Adrenal gland (tissue), 5 donors: ENCODE data around the gene AGRN.

Experiments
- POLR2A ChIP-seq, 2 donors: fragments of 450-650 bp; IDR thresholded peaks; one replicate each; pipeline ENCODE4 v1.6.1; 2017; ENCODE audit warnings: antibody characterized with exemption in 2 of 2, mild to moderate bottlenecking in 2 of 2, moderate library complexity in 1 of 2
- TF ChIP-seq, protein P1 (sequence below), 6 experiments: fragments of 450-650 bp in 4 of 6; fragments of 200-600 bp in 2 of 6; sonication (generic) in 1 of 6; IDR thresholded peaks; 1 replicate in 5 of 6; 2 replicates in 1 of 6; pipeline versions ENCODE4 v1.5.1 to v1.8.0; 2016 to 2021; ENCODE audit warnings: antibody characterized with exemption in 6 of 6, mild to moderate bottlenecking in 2 of 6, moderate library complexity in 1 of 6
- donor health status: DM: no; HTN: no; CAD: no.

DNA sequence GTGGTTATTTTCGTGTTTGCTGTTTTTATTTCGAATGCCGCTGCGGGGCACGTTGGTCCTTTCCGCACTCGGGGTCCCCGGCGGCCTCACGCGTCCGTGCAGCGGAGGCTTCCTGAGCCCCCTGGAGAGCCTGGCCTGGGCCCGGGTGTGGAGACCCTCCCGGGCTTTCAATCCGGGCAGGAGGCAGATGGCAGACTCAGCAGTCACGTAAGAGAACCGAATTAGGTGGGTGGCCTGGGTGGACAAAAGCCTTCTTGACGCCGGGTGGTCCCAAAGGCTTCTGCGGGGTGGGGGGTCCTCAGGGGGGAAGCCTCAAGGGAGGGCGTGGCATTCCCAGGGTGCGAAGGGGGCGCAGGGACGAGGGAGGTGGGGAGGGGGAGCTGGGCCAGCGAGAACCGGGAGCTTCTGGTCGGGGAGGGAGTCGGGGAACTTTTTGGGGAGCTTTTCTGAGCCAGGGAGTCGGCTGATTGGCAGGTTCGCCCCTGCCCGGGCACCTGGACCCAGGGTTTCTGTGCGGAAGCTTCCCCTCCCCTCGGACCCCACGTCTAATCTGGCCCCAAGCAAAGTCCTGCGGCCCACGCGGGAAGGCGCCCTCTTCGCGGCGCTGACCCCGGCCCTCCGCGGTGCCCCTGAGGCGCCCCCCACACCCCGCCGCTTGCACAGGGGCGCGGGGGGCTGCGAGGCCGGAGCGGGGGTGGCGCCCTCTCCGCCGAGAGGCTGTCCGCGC, 18.7 kb upstream of the AGRN start:
- TF ChIP-seq, protein P1, sequence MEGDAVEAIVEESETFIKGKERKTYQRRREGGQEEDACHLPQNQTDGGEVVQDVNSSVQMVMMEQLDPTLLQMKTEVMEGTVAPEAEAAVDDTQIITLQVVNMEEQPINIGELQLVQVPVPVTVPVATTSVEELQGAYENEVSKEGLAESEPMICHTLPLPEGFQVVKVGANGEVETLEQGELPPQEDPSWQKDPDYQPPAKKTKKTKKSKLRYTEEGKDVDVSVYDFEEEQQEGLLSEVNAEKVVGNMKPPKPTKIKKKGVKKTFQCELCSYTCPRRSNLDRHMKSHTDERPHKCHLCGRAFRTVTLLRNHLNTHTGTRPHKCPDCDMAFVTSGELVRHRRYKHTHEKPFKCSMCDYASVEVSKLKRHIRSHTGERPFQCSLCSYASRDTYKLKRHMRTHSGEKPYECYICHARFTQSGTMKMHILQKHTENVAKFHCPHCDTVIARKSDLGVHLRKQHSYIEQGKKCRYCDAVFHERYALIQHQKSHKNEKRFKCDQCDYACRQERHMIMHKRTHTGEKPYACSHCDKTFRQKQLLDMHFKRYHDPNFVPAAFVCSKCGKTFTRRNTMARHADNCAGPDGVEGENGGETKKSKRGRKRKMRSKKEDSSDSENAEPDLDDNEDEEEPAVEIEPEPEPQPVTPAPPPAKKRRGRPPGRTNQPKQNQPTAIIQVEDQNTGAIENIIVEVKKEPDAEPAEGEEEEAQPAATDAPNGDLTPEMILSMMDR (IDR thresholded peaks at IDR 0.05) = peak in 1 of 6 experiments; percentile 0
- TF ChIP-seq POLR2A (IDR thresholded peaks at IDR 0.05) = no peak
